Type B pancreatic cell (in vitro differentiated cells): ENCODE measurements around the gene AFAP1. TPM values are rescaled to one million over a fixed set of nuclear protein-coding genes. Genes with fewer than 3 reads are reported as not detected.

Source experiments
- DNase-seq: peaks from one replicate; pipeline ENCODE4 v3.0.0; 2021; ENCODE audit warnings: mixed read lengths; ENCODE audit not compliant: unreplicated experiment; ENCODE audit errors: extremely low spot score
- H3K27ac Mint-ChIP-seq: 2 replicates; pipeline ENCODE4 v1.8.0; 2021; ENCODE audit warnings: mild to moderate bottlenecking, mixed read lengths
- H3K27me3 Mint-ChIP-seq: 2 replicates; pipeline ENCODE4 v1.8.0; 2021; ENCODE audit warnings: mixed read lengths
- H3K36me3 Mint-ChIP-seq: 2 replicates; pipeline ENCODE4 v1.8.0; 2021; ENCODE audit warnings: mixed read lengths
- H3K4me1 Mint-ChIP-seq: one replicate; pipeline ENCODE4 v1.8.0; 2021; ENCODE audit warnings: mixed read lengths; ENCODE audit not compliant: unreplicated experiment
- H3K4me3 Mint-ChIP-seq: 2 replicates; pipeline ENCODE4 v1.8.0; 2021; ENCODE audit warnings: mild to moderate bottlenecking, mixed read lengths
- H3K9me3 Mint-ChIP-seq: 2 replicates; pipeline ENCODE4 v1.8.0; 2021; ENCODE audit warnings: mixed read lengths
- CTCF ChIP-seq: fragments of 200-600 bp; sonication (generic); conservative IDR thresholded peaks from 2 replicates; pipeline ENCODE4 v1.5.0; 2021; ENCODE audit warnings: antibody characterized with exemption, mild to moderate bottlenecking
- total RNA-seq: library from RNA; stranded (reverse); gene quantifications from 2 replicates; pipeline ENCODE4 v1.2.1, GENCODE V29; 2021; ENCODE audit warnings: low replicate concordance

Gene AFAP1
- total RNA-seq, 1 donor from 2014 or later, result 36.6 TPM

DNA sequence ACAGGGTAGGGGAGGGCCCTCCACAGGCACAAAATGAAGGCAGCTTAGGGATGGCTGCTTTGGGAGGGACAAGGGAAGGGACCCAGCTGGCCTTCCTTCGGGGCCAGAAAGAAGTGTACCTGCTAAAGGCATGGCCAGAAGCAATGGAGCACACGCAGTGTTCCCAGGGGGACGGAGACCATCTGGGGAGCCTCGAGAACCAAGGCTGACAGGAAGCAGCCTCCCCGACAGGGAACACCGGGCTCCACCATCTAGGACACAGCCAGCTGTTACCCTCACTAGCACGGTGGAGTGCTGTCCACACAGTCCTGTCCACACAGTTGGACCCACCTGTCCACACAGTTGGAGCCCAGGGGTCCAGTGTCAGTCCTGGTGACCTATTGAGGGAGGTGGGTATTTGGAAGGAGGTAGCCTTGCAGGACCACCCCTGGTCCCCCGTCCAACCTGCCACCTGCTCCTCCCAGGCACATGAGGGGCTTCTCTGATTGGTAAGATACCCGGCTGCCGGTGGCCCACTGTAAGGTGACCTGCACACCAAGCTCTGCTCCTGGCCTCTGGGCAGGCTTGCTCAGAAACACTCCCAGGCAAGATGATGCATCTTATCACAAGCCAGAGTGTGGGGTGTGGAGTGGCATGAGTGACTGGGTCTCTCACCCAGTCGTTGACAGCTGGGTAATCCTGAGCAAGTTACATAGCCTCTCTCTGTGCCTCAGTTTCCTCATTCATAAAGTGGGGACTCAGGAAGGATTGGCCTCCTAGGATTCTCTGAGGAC, 20.5 kb upstream of the AFAP1 start:
- Mint-ChIP-seq H3K36me3 (no peaks in the 10 kb centered on the region), H3K4me3 (no peak overlapping the region), H3K27ac (peak overlapping the region; percentile 91), H3K4me1 (peaks cover 25% of the 10 kb centered on the region), H3K27me3 (no peaks in the 10 kb centered on the region), H3K9me3 (no peaks in the 10 kb centered on the region)
- no peak for TF ChIP-seq CTCF
- DNase-seq, result no peak

- DNase-seq, result no peak
- H3K9me3 Mint-ChIP-seq, result no peaks in the 10 kb centered on the region
- no peaks in the 10 kb centered on the region for H3K27me3 Mint-ChIP-seq
- H3K4me1 Mint-ChIP-seq, result peaks cover 24% of the 10 kb centered on the region
- no peak for TF ChIP-seq CTCF
- peak overlapping the region; percentile 33 for H3K27ac Mint-ChIP-seq
- no peak overlapping the region for H3K4me3 Mint-ChIP-seq
- no peaks in the 10 kb centered on the region for H3K36me3 Mint-ChIP-seq
Observed at GRCh38 chr4:7959078-7959477, 19.4 kb upstream of the AFAP1 start.

- no peak for DNase-seq
Observed at GRCh38 chr4:7956934-7957656, 17.4 kb upstream of the AFAP1 start.

DNA sequence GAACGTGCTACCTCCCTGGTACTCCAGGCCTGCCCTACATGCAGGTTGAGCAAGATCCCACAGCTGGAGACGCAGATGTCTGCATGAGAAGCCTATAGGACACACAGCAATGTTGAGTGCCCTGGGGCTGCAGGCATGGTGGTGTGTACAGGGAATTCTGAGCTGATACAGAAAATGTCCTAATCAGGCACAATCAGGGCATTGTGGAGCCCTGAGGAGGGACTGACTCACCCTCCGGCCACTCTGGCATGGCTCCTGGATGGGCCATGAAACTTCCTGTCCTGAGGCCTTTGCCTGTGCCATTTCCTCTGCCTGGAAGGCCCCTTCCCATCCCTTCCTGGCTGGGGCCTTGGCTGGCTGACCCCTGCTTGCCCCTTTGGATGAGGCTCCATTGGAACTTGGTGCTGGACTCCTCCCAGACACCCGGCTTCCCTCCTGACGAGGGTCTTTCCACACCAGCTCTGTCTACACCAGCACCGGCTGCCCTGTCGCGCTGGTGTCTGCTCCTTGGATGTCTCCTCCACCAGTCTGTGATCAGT, 16.7 kb upstream of the AFAP1 start:
- Mint-ChIP-seq H3K4me3 (no peak overlapping the region), H3K27ac (peak overlapping the region; percentile 66), H3K36me3 (no peaks in the 10 kb centered on the region), H3K4me1 (peaks cover 17% of the 10 kb centered on the region), H3K9me3 (peaks cover 5% of the 10 kb centered on the region), H3K27me3 (no peaks in the 10 kb centered on the region)
- DNase-seq, result no peak
- TF ChIP-seq CTCF, result no peak

More at GRCh38 chr4:7956934-7957656, 17.4 kb upstream of the AFAP1 start:
- Mint-ChIP-seq H3K36me3 (no peaks in the 10 kb centered on the region), H3K4me3 (no peak overlapping the region), H3K27me3 (no peaks in the 10 kb centered on the region), H3K9me3 (peaks cover under 1% of the 10 kb centered on the region), H3K4me1 (peaks cover 17% of the 10 kb centered on the region), H3K27ac (peak overlapping the region; percentile 66)
- TF ChIP-seq CTCF, result no peak

DNA sequence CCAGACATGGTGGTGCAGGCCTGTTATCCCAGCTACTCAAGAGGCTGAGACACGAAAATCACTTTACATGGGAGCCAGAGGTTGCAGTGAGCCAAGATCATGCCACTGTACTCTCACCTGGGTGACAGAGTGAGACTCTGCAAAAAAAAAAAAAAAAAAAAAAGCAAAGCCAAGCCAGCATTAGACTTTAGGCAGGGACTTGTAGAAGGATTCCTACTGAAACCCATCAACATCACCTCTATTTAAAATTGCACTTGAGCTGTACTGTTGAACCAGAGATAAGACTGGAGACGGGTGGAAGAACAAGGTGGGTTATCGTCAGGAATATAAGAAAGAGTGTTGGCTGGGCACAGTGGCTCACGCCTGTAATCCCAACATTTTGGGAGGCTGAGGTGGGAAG, 15.7 kb upstream of the AFAP1 start:
- peaks cover 10% of the 10 kb centered on the region for H3K4me1 Mint-ChIP-seq
- peaks cover 5% of the 10 kb centered on the region for H3K9me3 Mint-ChIP-seq
- H3K27ac Mint-ChIP-seq, result no peak overlapping the region
- no peaks in the 10 kb centered on the region for H3K27me3 Mint-ChIP-seq
- no peak for DNase-seq
- H3K4me3 Mint-ChIP-seq, result no peak overlapping the region
- no peaks in the 10 kb centered on the region for H3K36me3 Mint-ChIP-seq
- no peak for TF ChIP-seq CTCF
